ENCODE data around the gene TMPRSS2.

GRCh38 chr21:41501919-41502318, 6.0 kb downstream of the TMPRSS2 start:
- TF ChIP-seq, protein P1, sequence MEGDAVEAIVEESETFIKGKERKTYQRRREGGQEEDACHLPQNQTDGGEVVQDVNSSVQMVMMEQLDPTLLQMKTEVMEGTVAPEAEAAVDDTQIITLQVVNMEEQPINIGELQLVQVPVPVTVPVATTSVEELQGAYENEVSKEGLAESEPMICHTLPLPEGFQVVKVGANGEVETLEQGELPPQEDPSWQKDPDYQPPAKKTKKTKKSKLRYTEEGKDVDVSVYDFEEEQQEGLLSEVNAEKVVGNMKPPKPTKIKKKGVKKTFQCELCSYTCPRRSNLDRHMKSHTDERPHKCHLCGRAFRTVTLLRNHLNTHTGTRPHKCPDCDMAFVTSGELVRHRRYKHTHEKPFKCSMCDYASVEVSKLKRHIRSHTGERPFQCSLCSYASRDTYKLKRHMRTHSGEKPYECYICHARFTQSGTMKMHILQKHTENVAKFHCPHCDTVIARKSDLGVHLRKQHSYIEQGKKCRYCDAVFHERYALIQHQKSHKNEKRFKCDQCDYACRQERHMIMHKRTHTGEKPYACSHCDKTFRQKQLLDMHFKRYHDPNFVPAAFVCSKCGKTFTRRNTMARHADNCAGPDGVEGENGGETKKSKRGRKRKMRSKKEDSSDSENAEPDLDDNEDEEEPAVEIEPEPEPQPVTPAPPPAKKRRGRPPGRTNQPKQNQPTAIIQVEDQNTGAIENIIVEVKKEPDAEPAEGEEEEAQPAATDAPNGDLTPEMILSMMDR (IDR thresholded peaks at IDR 0.05 in 2 of 3, conservative IDR thresholded peaks at IDR 0.05 in 1 of 3; ENCODE audit: borderline replicate concordance in 1 of 3, insufficient read depth in 1 of 3, low read depth in 2 of 3, low read length in 2 of 3): no peak
- no peak for TF ChIP-seq TCF7L2 (IDR thresholded peaks at IDR 0.05; ENCODE audit: borderline replicate concordance, extremely low read depth, insufficient read depth, insufficient read length)
- TF ChIP-seq POLR2A (IDR thresholded peaks at IDR 0.05; ENCODE audit: borderline replicate concordance, extremely low read depth, insufficient read depth, insufficient read length): no peak
- no peak for TF ChIP-seq REST (IDR thresholded peaks at IDR 0.05; ENCODE audit: low read depth)
- no peak for TF ChIP-seq JUND (IDR thresholded peaks at IDR 0.05)
- no peak for TF ChIP-seq EZH2phosphoT487 (IDR thresholded peaks at IDR 0.05; ENCODE audit: borderline replicate concordance)
- TF ChIP-seq YY1 (IDR thresholded peaks at IDR 0.05; ENCODE audit: extremely low read depth, insufficient replicate concordance, low read depth, low read length): no peak
- TF ChIP-seq FOSL1 (IDR thresholded peaks at IDR 0.05; ENCODE audit: low read depth): no peak
- TF ChIP-seq ELF1 (IDR thresholded peaks at IDR 0.05; ENCODE audit: borderline replicate concordance, low read depth): no peak
- no peak for TF ChIP-seq MAX (IDR thresholded peaks at IDR 0.05)

Measured in HCT116 (cell line).